ENCODE data around the gene PAPPA2.

DNA sequence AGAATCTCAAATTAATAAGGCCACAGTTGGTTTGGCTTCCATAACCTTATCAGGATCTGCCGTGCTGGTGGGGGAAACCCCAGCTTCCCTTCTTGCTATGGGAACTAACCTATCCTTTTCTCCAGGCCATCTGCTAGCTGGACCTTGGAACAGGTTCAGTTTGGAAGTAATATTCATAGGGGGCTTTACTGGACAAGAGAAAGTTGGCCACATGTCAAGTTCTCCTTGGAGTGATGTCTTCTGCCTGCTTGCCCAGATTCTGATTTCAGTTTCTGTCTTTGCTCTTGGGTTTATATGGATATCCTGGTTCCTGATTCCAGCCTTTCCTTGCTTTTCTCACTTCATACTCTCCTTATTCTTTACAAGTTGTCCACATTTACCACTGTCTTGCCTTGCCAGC, 421.9 kb downstream of the PAPPA2 start:
- TF ChIP-seq CTCF (IDR thresholded peaks at IDR 0.05; ENCODE audit: low read depth, low read length) (no peak), EZH2phosphoT487 (IDR thresholded peaks at IDR 0.05; ENCODE audit: low read depth) (no peak)

All from OCI-LY3 (cell line).